Bronchial epithelial cell (primary cell): ENCODE results near the gene LRRC27. TPM values are rescaled to one million over a fixed set of nuclear protein-coding genes. Genes with fewer than 3 reads are reported as not detected.

Source experiments
- DNase-seq: peaks from one replicate; pipeline ENCODE4 v3.0.0-alpha.2; 2010; ENCODE audit warnings: low read depth
- FAIRE-seq: peaks from 2 replicates; lab custom pipeline; 2011; peaks lifted over from hg19 to GRCh38; lab: Jason Lieb, UNC
- H3K27me3 ChIP-seq: 2 replicates; pipeline ENCODE4 v1.5.1; 2011; ENCODE audit warnings: low read length; ENCODE audit not compliant: control insufficient read depth, insufficient read depth
- H3K36me3 ChIP-seq: 2 replicates; pipeline ENCODE4 v1.5.1; 2011; ENCODE audit warnings: low read length; ENCODE audit not compliant: control insufficient read depth, insufficient read depth
- H3K4me3 ChIP-seq: 2 replicates; pipeline ENCODE4 v1.5.1; 2011; ENCODE audit warnings: mild to moderate bottlenecking, low read depth, low read length, control low read depth
- total RNA-seq: library from RNA; depleted of rRNA; stranded (reverse); fragments of >200 nt; gene quantifications from 2 replicates; pipeline ENCODE4 v1.2.1, GENCODE V29; 2014
- TF ChIP-seq, protein P1 (sequence below): IDR thresholded peaks from 2 replicates; pipeline ENCODE4 v1.5.1; 2011; ENCODE audit warnings: mild to moderate bottlenecking, moderate library complexity, low read length, control low read depth, inconsistent platforms; ENCODE audit not compliant: insufficient read depth, severe bottlenecking

Gene LRRC27
- total RNA-seq, 1 donor from 2014 or later = 4.7 TPM

GRCh38 chr10:132301371-132302330 lies 30.3 kb upstream of the LRRC27 start:
- H3K36me3 ChIP-seq = no peaks in the 10 kb centered on the region
- no peaks in the 10 kb centered on the region for H3K27me3 ChIP-seq
- FAIRE-seq (no peak), DNase-seq (no peak)
- H3K4me3 ChIP-seq = no peak overlapping the region
- TF ChIP-seq, protein P1, sequence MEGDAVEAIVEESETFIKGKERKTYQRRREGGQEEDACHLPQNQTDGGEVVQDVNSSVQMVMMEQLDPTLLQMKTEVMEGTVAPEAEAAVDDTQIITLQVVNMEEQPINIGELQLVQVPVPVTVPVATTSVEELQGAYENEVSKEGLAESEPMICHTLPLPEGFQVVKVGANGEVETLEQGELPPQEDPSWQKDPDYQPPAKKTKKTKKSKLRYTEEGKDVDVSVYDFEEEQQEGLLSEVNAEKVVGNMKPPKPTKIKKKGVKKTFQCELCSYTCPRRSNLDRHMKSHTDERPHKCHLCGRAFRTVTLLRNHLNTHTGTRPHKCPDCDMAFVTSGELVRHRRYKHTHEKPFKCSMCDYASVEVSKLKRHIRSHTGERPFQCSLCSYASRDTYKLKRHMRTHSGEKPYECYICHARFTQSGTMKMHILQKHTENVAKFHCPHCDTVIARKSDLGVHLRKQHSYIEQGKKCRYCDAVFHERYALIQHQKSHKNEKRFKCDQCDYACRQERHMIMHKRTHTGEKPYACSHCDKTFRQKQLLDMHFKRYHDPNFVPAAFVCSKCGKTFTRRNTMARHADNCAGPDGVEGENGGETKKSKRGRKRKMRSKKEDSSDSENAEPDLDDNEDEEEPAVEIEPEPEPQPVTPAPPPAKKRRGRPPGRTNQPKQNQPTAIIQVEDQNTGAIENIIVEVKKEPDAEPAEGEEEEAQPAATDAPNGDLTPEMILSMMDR = no peak

DNA sequence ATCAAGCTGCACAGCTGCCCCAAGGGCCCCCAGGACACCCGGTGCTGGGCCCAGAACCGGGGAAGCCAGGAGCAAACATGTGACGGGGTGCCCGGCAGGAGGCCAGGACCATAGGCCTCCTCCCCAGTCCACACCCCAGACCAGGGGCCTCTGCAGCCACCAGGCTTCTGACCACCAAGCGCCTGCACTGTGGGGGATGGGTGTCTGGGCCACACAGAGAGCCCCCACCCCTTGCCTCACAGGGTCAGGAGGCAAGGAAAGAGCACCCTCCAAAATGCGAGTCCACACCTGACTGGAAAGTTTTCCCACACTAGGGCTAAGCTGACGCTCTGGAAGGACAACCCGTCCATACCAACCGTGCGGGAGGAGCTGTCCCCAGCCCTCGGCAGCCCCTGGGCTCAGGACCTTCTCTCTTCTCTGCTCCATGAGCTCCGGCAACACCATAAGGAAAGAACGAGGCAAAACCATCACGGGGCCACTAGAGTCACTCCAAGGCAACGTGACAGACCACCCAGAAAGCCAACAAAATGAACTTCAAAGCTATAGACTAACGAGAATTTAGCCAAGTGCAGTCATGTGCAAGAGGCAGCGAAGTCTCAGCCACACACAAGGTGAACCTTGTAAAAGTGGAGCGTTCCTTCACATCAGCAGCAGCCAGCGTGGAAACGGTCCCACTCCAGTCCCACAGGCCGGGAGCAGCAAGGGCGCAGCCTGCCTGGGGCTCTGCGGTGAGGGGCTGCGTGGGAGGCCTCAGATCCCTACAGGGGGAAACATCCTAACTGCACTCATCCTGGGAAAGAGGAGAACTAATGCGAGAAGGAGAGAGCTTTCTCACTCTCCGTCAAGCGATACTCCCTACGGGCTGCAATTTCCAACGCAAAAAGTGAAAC lies 29.3 kb upstream of the LRRC27 start:
- FAIRE-seq (no peak), DNase-seq (no peak)
- Histone ChIP-seq H3K36me3 (no peaks in the 10 kb centered on the region), H3K4me3 (no peak overlapping the region), H3K27me3 (no peaks in the 10 kb centered on the region)
- TF ChIP-seq, protein P1 = no peak

DNA sequence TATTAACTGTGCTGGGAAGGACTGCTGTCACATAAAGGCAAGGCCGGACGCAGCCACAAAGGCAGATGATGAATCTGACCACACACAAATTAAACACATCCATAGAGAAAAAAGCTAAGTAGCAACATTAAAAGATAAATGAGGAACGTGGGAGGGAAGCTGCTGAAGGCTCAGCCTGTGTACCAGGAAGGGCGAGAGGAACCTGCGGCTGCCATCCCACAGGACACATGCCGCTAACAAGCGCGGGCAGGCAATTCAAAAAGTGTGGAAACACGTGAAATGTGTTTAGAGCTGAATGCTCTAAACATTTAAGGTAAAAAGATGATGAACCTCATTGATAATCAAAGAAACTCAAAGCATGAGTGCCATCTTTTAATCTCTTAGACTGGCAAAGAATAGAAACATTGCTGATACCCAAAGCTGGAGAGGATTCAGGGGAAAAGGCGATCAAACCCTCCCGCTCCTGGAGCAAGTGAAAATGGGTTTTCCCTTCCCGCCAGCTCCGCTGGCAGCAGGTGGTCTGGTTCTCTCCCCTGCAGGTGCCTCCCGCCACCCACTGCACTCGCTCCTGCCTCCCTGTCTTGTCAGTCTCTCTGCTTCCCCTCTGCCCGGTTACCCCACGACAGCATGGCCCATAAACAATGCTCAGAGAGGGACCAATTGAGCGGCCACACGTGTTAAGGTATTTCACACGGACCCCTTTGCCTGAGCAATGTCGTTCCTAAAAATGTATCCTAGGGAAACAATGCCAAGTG lies 28.5 kb upstream of the LRRC27 start:
- no peaks in the 10 kb centered on the region for H3K36me3 ChIP-seq
- TF ChIP-seq, protein P1 = no peak
- no peaks in the 10 kb centered on the region for H3K27me3 ChIP-seq
- FAIRE-seq = no peak
- no peak overlapping the region for H3K4me3 ChIP-seq
- no peak for DNase-seq

GRCh38 chr10:132304756-132305509 lies 27.1 kb upstream of the LRRC27 start:
- TF ChIP-seq, protein P1 = no peak
- no peak for FAIRE-seq
- DNase-seq = no peak

More at GRCh38 chr10:132304756-132305509, 27.1 kb upstream of the LRRC27 start:
- no peaks in the 10 kb centered on the region for H3K27me3 ChIP-seq
- no peaks in the 10 kb centered on the region for H3K36me3 ChIP-seq
- H3K4me3 ChIP-seq = no peak overlapping the region
